K562 (cell line): ENCODE results near the gene PCK2. TPM values are rescaled to one million over a fixed set of nuclear protein-coding genes. Genes with fewer than 3 reads are reported as not detected.

Source experiments
- ARID2 ChIP-seq: fragments of 450-650 bp; IDR thresholded peaks from 2 replicates; pipeline ENCODE4 v1.6.1; 2017; ENCODE audit warnings: antibody characterized with exemption, mild to moderate bottlenecking
- HCFC1 ChIP-seq: IDR thresholded peaks from 2 replicates; pipeline ENCODE4 v1.6.1; 2012; ENCODE audit warnings: low read depth, low read length, improper control_type of control experiment
- POLR3A ChIP-seq: IDR thresholded peaks from 2 replicates; pipeline ENCODE4 v1.6.1; 2011; ENCODE audit warnings: borderline replicate concordance, mild to moderate bottlenecking, moderate library complexity; ENCODE audit not compliant: insufficient read length, insufficient read depth; ENCODE audit errors: extremely low read depth
- ZBTB12 ChIP-seq: fragments of 250-450 bp; sonication (Bioruptor Pico); IDR thresholded peaks from 2 replicates; pipeline ENCODE4 v1.4.0; 2020
- ZNF507 ChIP-seq: conservative IDR thresholded peaks from 2 replicates; pipeline ENCODE4 v1.6.1; 2017; ENCODE audit warnings: missing genetic modification characterization, missing compliant biosample characterization
- polyA plus RNA-seq, 8 experiments: library from polyadenylated mRNA; depleted of rRNA in 4 of 8; stranded (reverse) in 5 of 8; unstranded in 3 of 8; fragments of >200 nt; fragmentation: Nextera tagmentation in 2 of 8; fragmentation: Illumina TruSeq in 1 of 8; extraction: Ambion mirVana in 2 of 8; extraction: Trizol in 1 of 8; gene quantifications; 2 replicates each; pipeline versions ENCODE4 v1.2.1 to v1.2.3, GENCODE V29; 2011 to 2014; ENCODE audit warnings: inconsistent platforms in 1 of 8, missing spikeins in 1 of 8
- total RNA-seq, 7 experiments: library from RNA; depleted of rRNA in 6 of 7; stranded (reverse); fragments of >200 nt in 6 of 7; fragmentation: Illumina TruSeq in 2 of 7; extraction: Trizol in 2 of 7; gene quantifications; 2 replicates each; pipeline versions ENCODE4 v1.2.1 to v1.2.3, GENCODE V29; 2011 to 2021; ENCODE audit warnings: low replicate concordance in 1 of 7
- TF ChIP-seq, protein P1 (sequence below): IDR thresholded peaks from 2 replicates; pipeline ENCODE4 v1.6.1; 2011; ENCODE audit not compliant: insufficient read length; ENCODE audit errors: extremely low read depth
- TF ChIP-seq, protein P2 (sequence below): sonication (generic); formaldehyde crosslinking; IDR thresholded peaks from 2 replicates; pipeline ENCODE4 v1.8.0; 2022; ENCODE audit warnings: mild to moderate bottlenecking, low read depth, missing genetic modification reagents
- TF ChIP-seq, protein P3 (sequence below): fragments of 450-650 bp; IDR thresholded peaks from 2 replicates; pipeline ENCODE4 v1.7.1; 2018; ENCODE audit warnings: mild to moderate bottlenecking, low read depth; ENCODE audit not compliant: partially characterized antibody
- TF ChIP-seq, protein P4 (sequence below), 2 experiments: fragments of 150-350 bp in 1 of 2; IDR thresholded peaks; 2 replicates each; pipeline ENCODE4 v1.6.1; 2012 to 2016; ENCODE audit warnings: low read depth in 2 of 2, low read length in 2 of 2, mild to moderate bottlenecking in 1 of 2, moderate library complexity in 1 of 2
- TF ChIP-seq, protein P5 (sequence below): fragments of 450-650 bp; IDR thresholded peaks from 2 replicates; pipeline ENCODE4 v1.6.1; 2018; ENCODE audit warnings: mild to moderate bottlenecking, low read depth; ENCODE audit not compliant: partially characterized antibody

Gene PCK2
- total and polyA plus RNA-seq, 9 of the 15 experiments (the other 6 are each of a cell fraction or from before 2014, with no cell fraction given) = 3.3 to 60.9 (median 30.4) TPM

DNA sequence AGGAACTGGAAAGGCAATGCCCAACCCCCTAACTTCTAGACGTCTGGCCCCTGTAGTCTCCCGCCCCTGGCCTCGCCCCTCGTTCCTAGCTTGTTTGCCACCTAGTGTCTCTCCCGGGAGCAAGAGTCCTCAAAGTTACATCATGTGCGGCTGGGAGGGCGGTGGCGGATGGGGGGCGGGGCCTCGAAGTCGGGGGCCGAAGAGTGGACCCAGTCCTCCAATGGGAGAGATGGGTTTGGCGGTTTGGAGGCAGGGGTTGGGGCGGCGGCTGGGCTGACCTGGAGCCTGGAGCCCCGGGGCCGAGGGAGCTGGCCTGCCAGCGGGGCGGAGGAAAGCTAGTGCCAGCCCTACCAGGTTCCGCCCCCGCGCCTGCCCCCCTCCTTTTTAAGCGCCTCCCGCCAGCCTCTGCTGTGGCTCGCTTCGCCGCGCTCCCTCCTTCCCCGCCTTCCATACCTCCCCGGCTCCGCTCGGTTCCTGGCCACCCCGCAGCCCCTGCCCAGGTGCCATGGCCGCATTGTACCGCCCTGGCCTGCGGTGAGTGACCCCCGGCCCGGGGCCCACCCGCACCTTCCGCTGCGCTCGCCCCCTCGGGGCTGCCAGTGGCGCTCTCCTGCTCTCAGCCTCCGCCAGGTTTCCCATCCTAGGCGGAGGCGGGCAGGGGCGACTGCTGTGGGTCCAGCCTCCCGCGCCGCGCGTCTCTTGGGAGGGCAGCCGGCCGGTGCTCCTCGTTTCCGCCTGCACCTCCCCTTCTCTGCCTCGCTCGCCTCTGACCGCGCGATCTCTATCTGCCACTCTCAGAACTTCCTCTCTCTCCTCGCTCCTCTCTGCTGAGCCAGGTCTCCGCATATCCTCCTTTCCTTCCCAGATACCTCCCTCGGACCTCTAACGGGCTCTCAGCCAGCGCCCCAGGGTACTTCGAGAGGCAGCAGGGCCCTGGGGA lies at the start of gene PCK2 (continued):
- no peak for TF ChIP-seq ZBTB12 (CRISPR knock-in tag)
- no peak for TF ChIP-seq ARID2
- TF ChIP-seq, protein P1, sequence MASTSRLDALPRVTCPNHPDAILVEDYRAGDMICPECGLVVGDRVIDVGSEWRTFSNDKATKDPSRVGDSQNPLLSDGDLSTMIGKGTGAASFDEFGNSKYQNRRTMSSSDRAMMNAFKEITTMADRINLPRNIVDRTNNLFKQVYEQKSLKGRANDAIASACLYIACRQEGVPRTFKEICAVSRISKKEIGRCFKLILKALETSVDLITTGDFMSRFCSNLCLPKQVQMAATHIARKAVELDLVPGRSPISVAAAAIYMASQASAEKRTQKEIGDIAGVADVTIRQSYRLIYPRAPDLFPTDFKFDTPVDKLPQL = no peak
- no peak for TF ChIP-seq POLR3A
- TF ChIP-seq, protein P2, sequence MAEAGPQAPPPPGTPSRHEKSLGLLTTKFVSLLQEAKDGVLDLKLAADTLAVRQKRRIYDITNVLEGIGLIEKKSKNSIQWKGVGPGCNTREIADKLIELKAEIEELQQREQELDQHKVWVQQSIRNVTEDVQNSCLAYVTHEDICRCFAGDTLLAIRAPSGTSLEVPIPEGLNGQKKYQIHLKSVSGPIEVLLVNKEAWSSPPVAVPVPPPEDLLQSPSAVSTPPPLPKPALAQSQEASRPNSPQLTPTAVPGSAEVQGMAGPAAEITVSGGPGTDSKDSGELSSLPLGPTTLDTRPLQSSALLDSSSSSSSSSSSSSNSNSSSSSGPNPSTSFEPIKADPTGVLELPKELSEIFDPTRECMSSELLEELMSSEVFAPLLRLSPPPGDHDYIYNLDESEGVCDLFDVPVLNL (CRISPR knock-in tag) = no peak
- TF ChIP-seq, protein P3, sequence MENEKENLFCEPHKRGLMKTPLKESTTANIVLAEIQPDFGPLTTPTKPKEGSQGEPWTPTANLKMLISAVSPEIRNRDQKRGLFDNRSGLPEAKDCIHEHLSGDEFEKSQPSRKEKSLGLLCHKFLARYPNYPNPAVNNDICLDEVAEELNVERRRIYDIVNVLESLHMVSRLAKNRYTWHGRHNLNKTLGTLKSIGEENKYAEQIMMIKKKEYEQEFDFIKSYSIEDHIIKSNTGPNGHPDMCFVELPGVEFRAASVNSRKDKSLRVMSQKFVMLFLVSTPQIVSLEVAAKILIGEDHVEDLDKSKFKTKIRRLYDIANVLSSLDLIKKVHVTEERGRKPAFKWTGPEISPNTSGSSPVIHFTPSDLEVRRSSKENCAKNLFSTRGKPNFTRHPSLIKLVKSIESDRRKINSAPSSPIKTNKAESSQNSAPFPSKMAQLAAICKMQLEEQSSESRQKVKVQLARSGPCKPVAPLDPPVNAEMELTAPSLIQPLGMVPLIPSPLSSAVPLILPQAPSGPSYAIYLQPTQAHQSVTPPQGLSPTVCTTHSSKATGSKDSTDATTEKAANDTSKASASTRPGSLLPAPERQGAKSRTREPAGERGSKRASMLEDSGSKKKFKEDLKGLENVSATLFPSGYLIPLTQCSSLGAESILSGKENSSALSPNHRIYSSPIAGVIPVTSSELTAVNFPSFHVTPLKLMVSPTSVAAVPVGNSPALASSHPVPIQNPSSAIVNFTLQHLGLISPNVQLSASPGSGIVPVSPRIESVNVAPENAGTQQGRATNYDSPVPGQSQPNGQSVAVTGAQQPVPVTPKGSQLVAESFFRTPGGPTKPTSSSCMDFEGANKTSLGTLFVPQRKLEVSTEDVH = no peak
- no peak for TF ChIP-seq HCFC1
- no peak for TF ChIP-seq ZNF507 (tag)
- TF ChIP-seq, protein P4, sequence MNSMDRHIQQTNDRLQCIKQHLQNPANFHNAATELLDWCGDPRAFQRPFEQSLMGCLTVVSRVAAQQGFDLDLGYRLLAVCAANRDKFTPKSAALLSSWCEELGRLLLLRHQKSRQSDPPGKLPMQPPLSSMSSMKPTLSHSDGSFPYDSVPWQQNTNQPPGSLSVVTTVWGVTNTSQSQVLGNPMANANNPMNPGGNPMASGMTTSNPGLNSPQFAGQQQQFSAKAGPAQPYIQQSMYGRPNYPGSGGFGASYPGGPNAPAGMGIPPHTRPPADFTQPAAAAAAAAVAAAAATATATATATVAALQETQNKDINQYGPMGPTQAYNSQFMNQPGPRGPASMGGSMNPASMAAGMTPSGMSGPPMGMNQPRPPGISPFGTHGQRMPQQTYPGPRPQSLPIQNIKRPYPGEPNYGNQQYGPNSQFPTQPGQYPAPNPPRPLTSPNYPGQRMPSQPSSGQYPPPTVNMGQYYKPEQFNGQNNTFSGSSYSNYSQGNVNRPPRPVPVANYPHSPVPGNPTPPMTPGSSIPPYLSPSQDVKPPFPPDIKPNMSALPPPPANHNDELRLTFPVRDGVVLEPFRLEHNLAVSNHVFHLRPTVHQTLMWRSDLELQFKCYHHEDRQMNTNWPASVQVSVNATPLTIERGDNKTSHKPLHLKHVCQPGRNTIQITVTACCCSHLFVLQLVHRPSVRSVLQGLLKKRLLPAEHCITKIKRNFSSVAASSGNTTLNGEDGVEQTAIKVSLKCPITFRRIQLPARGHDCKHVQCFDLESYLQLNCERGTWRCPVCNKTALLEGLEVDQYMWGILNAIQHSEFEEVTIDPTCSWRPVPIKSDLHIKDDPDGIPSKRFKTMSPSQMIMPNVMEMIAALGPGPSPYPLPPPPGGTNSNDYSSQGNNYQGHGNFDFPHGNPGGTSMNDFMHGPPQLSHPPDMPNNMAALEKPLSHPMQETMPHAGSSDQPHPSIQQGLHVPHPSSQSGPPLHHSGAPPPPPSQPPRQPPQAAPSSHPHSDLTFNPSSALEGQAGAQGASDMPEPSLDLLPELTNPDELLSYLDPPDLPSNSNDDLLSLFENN (IDR thresholded peaks at IDR 0.05; ENCODE audit: low read depth in 2 of 2, low read length in 2 of 2) = no peak
- TF ChIP-seq, protein P5, sequence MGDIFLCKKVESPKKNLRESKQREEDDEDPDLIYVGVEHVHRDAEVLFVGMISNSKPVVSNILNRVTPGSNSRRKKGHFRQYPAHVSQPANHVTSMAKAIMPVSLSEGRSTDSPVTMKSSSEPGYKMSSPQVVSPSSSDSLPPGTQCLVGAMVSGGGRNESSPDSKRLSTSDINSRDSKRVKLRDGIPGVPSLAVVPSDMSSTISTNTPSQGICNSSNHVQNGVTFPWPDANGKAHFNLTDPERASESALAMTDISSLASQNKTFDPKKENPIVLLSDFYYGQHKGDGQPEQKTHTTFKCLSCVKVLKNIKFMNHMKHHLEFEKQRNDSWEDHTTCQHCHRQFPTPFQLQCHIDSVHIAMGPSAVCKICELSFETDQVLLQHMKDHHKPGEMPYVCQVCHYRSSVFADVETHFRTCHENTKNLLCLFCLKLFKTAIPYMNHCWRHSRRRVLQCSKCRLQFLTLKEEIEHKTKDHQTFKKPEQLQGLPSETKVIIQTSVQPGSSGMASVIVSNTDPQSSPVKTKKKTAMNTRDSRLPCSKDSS = no peak
